Measurements from ENCODE around the gene TIMM9.
A peak's percentile ranks its signal among the peaks of the same experiment; 100 is the strongest.

DNA sequence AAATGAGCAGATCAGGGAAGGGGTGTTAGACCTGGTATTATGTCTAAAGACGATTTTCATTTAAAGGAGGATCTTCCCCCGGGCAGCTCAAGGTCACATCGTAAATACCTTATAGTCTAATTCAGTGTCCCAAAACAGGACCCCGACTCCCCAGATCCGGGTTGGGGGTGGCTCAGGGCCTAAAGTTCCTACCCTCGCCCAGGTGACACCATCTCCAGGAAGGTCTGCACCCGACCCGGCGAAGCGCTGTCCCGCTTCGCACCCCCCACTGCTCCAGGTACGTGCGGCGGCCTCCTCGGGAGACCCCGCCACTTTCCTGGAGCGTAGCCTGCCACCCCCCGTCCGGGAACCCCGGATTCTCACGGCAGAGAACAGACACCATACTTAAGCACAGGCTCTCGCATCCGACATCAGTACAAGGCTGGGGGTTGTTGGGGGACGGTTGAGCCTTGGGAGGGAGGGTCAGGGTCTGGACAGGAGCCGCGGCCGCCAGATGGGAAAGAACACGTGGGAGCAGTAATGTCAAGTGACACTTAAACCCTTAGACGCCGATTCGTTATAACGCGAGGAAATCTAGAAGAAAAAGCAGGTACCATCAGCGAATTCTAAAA is 556 bp downstream of the TIMM9 start:
- TF ChIP-seq, protein P1, sequence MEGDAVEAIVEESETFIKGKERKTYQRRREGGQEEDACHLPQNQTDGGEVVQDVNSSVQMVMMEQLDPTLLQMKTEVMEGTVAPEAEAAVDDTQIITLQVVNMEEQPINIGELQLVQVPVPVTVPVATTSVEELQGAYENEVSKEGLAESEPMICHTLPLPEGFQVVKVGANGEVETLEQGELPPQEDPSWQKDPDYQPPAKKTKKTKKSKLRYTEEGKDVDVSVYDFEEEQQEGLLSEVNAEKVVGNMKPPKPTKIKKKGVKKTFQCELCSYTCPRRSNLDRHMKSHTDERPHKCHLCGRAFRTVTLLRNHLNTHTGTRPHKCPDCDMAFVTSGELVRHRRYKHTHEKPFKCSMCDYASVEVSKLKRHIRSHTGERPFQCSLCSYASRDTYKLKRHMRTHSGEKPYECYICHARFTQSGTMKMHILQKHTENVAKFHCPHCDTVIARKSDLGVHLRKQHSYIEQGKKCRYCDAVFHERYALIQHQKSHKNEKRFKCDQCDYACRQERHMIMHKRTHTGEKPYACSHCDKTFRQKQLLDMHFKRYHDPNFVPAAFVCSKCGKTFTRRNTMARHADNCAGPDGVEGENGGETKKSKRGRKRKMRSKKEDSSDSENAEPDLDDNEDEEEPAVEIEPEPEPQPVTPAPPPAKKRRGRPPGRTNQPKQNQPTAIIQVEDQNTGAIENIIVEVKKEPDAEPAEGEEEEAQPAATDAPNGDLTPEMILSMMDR (IDR thresholded peaks at IDR 0.05 in 8 of 11, conservative IDR thresholded peaks at IDR 0.05 in 3 of 11), result no peak
- peak in 2 of 3 donors; percentile 21 to 50 for TF ChIP-seq POLR2AphosphoS5 (IDR thresholded peaks at IDR 0.05)

All from spleen (tissue), 7 donors.